DMS53 (cell line): ENCODE measurements around the gene ASTN2.
"Not testable (repeated sequence)": the region's sequence is repeated elsewhere in the genome, so short reads cannot be mapped to it uniquely, and the experiment has no call there.

Source experiments
- DNase-seq: peaks from one replicate; lab custom pipeline; 2025; lab: John Stamatoyannopoulos, UW

ASTN2 gene

GRCh38 chr9:116870566-116870965 lies 544.3 kb downstream of the ASTN2 start:
- DNase-seq, result peak; percentile 22

- peak; percentile 2 for DNase-seq
These were observed 546.7 kb downstream of the ASTN2 start for GRCh38 chr9:116868201-116868600.

GRCh38 chr9:116861321-116861720 lies 553.5 kb downstream of the ASTN2 start:
- no peak for DNase-seq

GRCh38 chr9:116860509-116861120 lies 554.2 kb downstream of the ASTN2 start:
- DNase-seq, result peak; percentile 76

- DNase-seq, result peak; percentile 48
These were observed 555.1 kb downstream of the ASTN2 start for GRCh38 chr9:116859763-116860162.

GRCh38 chr9:116857321-116857720 lies 557.5 kb downstream of the ASTN2 start:
- DNase-seq, result no peak

GRCh38 chr9:116855881-116856662 lies 558.8 kb downstream of the ASTN2 start:
- DNase-seq, result no peak

- DNase-seq, result no peak
These were observed 565.1 kb downstream of the ASTN2 start for GRCh38 chr9:116849721-116850120.

- DNase-seq, result no peak
These were observed 570.2 kb downstream of the ASTN2 start for GRCh38 chr9:116844621-116845020.

GRCh38 chr9:116843863-116844620 lies 570.8 kb downstream of the ASTN2 start:
- DNase-seq, result no peak

GRCh38 chr9:116842658-116843057 lies 572.2 kb downstream of the ASTN2 start:
- DNase-seq, result peak; percentile 5

GRCh38 chr9:116838468-116838867 lies 576.4 kb downstream of the ASTN2 start:
- not testable (repeated sequence) for DNase-seq

GRCh38 chr9:116837018-116837989 lies 577.6 kb downstream of the ASTN2 start:
- peak; percentile 59 for DNase-seq

- not testable (repeated sequence) for DNase-seq
These were observed 584.5 kb downstream of the ASTN2 start for GRCh38 chr9:116830321-116830720.

- no peak for DNase-seq
These were observed 593.1 kb downstream of the ASTN2 start for GRCh38 chr9:116821633-116822229.

- DNase-seq, result no peak
These were observed 595.7 kb downstream of the ASTN2 start for GRCh38 chr9:116819116-116819515.

- DNase-seq, result no peak
These were observed 597.1 kb downstream of the ASTN2 start for GRCh38 chr9:116817762-116818161.

- no peak for DNase-seq
These were observed 598.4 kb downstream of the ASTN2 start for GRCh38 chr9:116816484-116816883.

GRCh38 chr9:116815835-116816234 lies 599.0 kb downstream of the ASTN2 start:
- no peak for DNase-seq

GRCh38 chr9:116813031-116813300 lies 601.9 kb downstream of the ASTN2 start:
- DNase-seq, result no peak

- DNase-seq, result no peak
These were observed 602.4 kb downstream of the ASTN2 start for GRCh38 chr9:116812231-116813030.
